ENCODE measurements around the gene TRANK1.
"Not testable (repeated sequence)": the region's sequence is repeated elsewhere in the genome, so short reads cannot be mapped to it uniquely, and the experiment has no call there.

The TRANK1 gene

GRCh38 chr3:36923523-36923943, 21.3 kb downstream of the TRANK1 start:
- in situ Hi-C loops (cut with MboI; ENCODE audit: low sequenced_read_pairs): no loop called here

GRCh38 chr3:36920884-36921567, 23.8 kb downstream of the TRANK1 start:
- in situ Hi-C loops (cut with MboI; ENCODE audit: low sequenced_read_pairs): no loop called here

- in situ Hi-C loops (cut with MboI; ENCODE audit: low sequenced_read_pairs): no loop called here
Observed at GRCh38 chr3:36919439-36920160, 25.3 kb downstream of the TRANK1 start.

- in situ Hi-C loops (cut with MboI; ENCODE audit: low sequenced_read_pairs): no loop called here
Observed at GRCh38 chr3:36918050-36918449, 26.8 kb downstream of the TRANK1 start.

- in situ Hi-C loops (cut with MboI; ENCODE audit: low sequenced_read_pairs): no loop called here
Observed at GRCh38 chr3:36911990-36912804, 32.7 kb downstream of the TRANK1 start.

GRCh38 chr3:36909666-36910065, 35.2 kb downstream of the TRANK1 start:
- in situ Hi-C loops (cut with MboI; ENCODE audit: low sequenced_read_pairs): no loop called here

GRCh38 chr3:36909181-36909580, 35.7 kb downstream of the TRANK1 start:
- in situ Hi-C loops (cut with MboI; ENCODE audit: low sequenced_read_pairs): no loop called here

GRCh38 chr3:36908647-36909180, 36.1 kb downstream of the TRANK1 start:
- in situ Hi-C loops (cut with MboI; ENCODE audit: low sequenced_read_pairs): no loop called here

GRCh38 chr3:36907911-36908646, 36.8 kb downstream of the TRANK1 start:
- in situ Hi-C loops (cut with MboI; ENCODE audit: low sequenced_read_pairs): no loop called here

GRCh38 chr3:36906504-36907149, 38.2 kb downstream of the TRANK1 start:
- in situ Hi-C loops (cut with MboI; ENCODE audit: low sequenced_read_pairs): no loop called here

GRCh38 chr3:36905545-36905944, 39.3 kb downstream of the TRANK1 start:
- in situ Hi-C loops (cut with MboI; ENCODE audit: low sequenced_read_pairs): no loop called here

- in situ Hi-C loops (cut with MboI; ENCODE audit: low sequenced_read_pairs): no loop called here
Observed at GRCh38 chr3:36904641-36905040, 40.2 kb downstream of the TRANK1 start.

GRCh38 chr3:36904065-36904464, 40.8 kb downstream of the TRANK1 start:
- in situ Hi-C loops (cut with MboI; ENCODE audit: low sequenced_read_pairs): not testable (repeated sequence)

GRCh38 chr3:36903119-36903882, 41.6 kb downstream of the TRANK1 start:
- in situ Hi-C loops (cut with MboI; ENCODE audit: low sequenced_read_pairs): no loop called here

GRCh38 chr3:36901588-36901987, 43.3 kb downstream of the TRANK1 start:
- in situ Hi-C loops (cut with MboI; ENCODE audit: low sequenced_read_pairs): no loop called here

GRCh38 chr3:36900474-36901443, 44.1 kb downstream of the TRANK1 start:
- in situ Hi-C loops (cut with MboI; ENCODE audit: low sequenced_read_pairs): no loop called here

GRCh38 chr3:36895496-36896409, 49.1 kb downstream of the TRANK1 start:
- in situ Hi-C loops (cut with MboI; ENCODE audit: low sequenced_read_pairs): no loop called here
